ENCODE results near the gene DNASE2. TPM values are rescaled to one million over a fixed set of nuclear protein-coding genes. Genes with fewer than 3 reads are reported as not detected.
"Not testable (repeated sequence)": the region's sequence is repeated elsewhere in the genome, so short reads cannot be mapped to it uniquely, and the experiment has no call there.

Gene DNASE2
- 18.5 and 34.9 TPM in 2 replicates for total RNA-seq

- DNase-seq (ENCODE audit: low read depth) = peak; percentile 79
Measured at GRCh38 chr19:12881172-12881808, at the start of gene DNASE2. DNASE2 (minus strand) TSS chr19:12881449; CDS start chr19:12881375, 74 bp downstream.

DNA sequence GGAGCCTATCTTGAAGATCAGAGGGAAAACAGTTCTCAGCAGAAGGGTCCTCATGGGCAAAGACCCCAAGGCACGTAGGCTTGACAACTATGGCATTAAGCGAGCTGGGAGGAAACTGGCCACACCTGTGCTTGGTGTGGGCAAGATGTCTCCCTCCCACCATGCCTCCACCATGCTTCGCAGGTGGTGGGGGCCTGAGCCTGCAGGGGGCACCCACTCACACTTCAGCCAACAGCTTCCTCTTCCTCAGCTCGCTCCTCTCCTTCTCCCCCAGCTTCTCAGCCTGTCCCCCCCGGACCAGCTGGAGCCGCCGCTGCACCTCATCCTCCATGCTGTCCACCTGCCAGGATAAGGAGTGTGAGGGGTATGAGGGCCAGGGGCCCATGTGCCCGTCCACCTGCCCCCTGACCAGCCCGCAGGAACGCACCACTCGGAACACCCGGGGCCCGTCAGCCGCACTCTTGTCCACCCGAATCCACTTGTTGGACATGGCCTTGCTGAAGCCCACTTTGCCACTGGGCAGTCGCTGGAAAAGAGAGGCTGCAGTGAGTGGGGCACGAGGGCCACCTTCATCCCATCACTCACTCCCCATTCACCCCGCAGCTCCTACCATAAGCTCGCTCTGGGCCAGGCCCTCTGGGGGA is 48.9 kb upstream of the DNASE2 start:
- no peak for DNase-seq (ENCODE audit: low read depth)

DNA sequence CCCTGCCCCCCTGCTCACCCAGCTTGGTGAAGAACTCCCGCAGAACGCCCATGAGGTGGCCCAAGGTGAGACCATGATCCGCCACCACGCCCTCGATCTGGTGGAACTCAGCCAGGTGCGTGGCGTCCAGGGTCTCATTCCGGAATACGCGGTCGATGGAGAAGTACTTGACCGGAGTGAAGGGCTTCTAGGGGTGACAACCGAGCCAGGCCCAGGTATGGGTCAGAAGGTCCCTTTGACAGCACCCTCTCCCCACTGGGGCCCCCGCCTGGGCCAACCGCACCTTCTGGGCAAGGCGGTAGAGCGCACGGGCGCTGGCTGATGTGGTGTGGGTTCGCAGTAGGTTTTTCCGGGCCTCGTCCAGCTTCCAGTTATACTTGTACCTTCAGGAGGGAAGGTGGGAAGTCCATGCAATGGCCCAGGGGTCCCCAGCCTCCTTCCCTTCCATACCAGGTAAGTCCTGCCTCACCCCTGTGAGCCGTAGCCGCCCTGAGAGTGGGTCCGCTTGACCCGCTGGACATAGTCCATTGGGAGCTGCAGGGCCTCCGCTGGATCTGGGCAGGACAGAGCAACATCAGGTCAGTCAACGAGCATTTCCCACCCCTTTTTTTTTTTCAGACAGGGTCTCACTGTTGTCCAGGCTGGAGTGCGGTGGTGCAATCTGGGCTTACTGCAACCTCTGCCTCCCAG is 43.5 kb upstream of the DNASE2 start:
- DNase-seq (ENCODE audit: low read depth) = no peak

GRCh38 chr19:12922959-12923358 is 41.7 kb upstream of the DNASE2 start:
- DNase-seq (ENCODE audit: low read depth) = no peak

DNA sequence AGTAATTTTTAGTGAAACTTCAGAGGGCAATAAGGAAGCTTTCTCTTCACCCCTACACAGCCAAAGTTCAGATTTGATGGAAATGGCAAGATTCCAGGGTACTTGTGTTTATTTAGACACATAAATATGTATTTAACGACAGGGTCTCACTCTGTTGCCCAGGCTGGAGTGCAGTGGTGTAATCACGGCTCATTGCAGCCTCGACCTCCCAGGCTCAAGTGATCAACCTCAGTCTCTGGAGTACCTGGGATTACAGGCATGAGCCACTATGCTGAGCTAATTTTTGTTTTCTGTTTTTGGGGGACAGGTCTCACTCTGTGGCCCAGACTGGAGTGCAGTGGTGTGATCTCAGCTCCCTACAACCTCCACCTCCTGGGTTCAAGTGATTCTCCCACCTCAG is 39.8 kb upstream of the DNASE2 start:
- no peak for DNase-seq (ENCODE audit: low read depth)

GRCh38 chr19:12918253-12918652 is 37.0 kb upstream of the DNASE2 start:
- no peak for DNase-seq (ENCODE audit: low read depth)

- not testable (repeated sequence) for DNase-seq (ENCODE audit: low read depth)
Measured at GRCh38 chr19:12915860-12916259, 34.6 kb upstream of the DNASE2 start.

DNA sequence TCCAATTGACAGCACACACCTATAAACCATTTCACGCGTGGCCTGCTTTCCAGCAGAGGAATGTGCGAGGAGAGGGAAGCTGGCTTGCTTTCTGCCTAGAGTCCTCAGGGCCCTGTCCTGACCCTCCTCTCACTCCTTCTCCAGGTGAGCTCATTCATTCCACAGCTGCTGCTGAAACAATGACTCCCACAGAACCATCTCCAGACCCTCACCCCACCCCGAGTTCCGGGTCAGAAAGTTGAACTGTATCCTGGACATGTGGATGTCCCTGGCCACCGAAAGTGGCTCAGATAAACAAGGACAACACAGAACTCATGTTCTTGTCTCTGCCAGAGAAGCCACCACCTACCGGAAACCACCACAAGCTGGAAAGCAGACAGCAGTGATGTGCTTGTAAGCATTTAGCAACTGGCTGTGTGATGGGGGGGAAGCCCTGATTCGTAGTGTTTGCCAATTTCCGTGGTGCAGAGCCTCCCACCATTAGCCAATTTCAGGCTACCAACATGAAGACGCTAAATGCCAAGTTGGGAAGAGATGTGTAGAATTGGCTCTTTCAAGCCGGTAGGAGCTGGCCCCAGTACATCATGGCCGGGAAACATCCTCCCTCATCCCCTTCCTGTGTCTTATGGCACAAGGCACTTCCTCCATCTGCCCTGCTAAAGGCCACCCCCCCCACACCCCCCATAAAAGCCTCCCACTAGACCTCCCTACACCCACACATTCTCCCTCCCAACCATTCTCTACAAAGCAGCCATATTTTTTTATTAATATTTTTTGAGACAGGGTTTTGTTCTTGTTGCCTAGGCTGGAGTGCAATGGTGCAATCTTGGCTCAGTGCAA is 32.8 kb upstream of the DNASE2 start:
- no peak for DNase-seq (ENCODE audit: low read depth)

DNA sequence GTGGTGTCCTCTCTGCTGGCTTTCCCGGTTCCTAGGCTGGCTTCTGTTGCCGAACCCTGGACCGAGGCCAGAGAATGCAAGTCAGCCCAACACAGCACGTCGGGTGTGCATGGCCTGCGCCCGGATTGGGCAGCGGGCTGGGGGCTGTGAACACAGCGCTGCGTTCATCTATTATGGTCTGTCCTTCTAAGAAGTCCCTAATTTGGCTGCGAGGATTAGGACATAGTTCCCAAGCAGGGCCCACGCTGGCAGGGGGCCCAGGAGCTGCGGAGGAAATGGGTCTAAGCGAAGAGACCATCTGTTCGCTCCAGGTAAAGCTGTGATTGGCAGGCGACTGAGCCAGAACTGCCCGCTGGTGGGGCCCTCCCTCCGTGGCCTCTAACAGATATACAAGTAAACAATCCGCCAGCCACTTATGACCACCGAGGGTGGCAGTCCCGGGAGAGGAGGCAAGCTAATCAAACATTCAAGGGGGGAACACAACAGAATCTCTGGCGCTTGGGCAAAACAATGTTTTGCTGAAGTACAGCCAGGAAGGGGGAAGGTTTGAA is 31.8 kb upstream of the DNASE2 start:
- no peak for DNase-seq (ENCODE audit: low read depth)

GRCh38 chr19:12912571-12912970 is 31.3 kb upstream of the DNASE2 start:
- DNase-seq (ENCODE audit: low read depth) = no peak

- DNase-seq (ENCODE audit: low read depth) = no peak
Measured at GRCh38 chr19:12907166-12907565, 25.9 kb upstream of the DNASE2 start.

GRCh38 chr19:12899891-12900518 is 18.8 kb upstream of the DNASE2 start:
- no peak for DNase-seq (ENCODE audit: low read depth)

DNA sequence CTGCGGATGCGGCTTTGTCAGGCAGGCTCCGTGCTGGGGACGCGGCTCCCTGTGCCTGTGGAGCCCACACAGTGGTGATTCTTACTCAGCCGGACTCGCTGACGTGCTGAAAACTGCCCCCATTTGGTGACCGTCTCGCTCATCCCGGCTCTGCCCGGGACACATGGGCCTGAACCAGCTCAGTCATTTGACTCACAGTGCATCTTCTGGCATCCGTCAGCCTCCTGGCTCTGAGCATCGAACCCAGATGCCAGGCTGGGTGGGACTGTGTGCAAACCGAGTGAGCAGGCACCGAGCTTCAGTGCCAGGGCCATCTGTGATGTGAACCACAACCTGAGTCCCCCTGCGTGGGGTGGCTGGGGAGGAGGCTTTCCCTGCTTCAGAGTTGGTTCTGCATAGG is 15.2 kb upstream of the DNASE2 start:
- DNase-seq (ENCODE audit: low read depth) = no peak

DNA sequence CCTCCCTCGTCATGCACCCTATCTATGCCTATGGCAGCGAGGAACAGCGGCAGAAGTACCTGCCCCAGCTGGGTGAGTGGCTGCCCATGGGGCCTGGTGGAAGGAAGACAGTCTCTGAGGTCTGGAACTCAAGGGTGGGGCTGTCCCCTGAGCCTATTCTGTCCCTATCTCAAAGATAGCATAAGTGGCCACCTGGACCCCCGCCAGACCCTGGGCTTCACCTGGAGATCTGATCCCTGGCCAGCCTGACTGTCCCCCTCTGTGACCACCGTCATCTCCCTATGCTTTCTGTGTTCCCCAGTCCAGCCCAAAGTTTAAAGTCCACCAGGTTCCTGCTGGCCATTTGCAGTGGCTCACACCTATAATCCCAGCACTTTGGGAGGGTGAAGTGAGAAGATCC is 12.3 kb upstream of the DNASE2 start:
- DNase-seq (ENCODE audit: low read depth) = no peak

- DNase-seq (ENCODE audit: low read depth) = no peak
Measured at GRCh38 chr19:12891553-12892021, 10.3 kb upstream of the DNASE2 start.

- peak; percentile 97 for DNase-seq (ENCODE audit: low read depth)
Measured at GRCh38 chr19:12890787-12891552, 9.7 kb upstream of the DNASE2 start, which contains the start of gene GCDH. GCDH (plus strand) TSS chr19:12891160; CDS start chr19:12891305, 145 bp downstream.

- not testable (repeated sequence) for DNase-seq (ENCODE audit: low read depth)
Measured at GRCh38 chr19:12890299-12890786, 9.1 kb upstream of the DNASE2 start.

DNA sequence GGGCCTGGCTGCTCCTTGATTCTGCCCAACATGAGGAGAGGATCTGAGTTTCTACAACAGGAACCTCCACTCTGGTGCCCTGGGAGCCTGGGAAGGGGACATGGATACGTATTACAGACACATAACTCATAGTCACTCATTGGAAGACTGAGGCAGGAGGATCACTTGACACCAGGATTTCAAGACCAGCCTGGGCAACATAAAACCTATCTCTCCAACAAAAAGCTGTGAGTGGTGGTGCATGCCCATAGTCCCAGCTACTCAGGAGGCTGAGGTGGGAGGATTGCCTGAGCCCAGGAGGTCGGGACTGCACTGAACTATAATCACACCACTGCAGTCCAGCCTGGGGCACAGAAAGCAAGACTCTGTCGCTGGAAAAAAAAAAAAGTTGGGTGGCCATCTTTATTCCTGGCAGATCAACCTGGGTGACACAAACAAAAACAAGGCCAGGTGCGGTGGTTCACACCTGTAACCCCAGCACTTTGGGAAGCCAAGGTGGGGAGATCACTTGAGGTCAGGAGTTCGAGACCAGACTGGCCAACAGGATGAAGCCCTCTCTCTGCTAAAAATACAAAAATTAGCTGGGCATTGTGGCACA is 6.9 kb upstream of the DNASE2 start:
- DNase-seq (ENCODE audit: low read depth) = no peak

DNA sequence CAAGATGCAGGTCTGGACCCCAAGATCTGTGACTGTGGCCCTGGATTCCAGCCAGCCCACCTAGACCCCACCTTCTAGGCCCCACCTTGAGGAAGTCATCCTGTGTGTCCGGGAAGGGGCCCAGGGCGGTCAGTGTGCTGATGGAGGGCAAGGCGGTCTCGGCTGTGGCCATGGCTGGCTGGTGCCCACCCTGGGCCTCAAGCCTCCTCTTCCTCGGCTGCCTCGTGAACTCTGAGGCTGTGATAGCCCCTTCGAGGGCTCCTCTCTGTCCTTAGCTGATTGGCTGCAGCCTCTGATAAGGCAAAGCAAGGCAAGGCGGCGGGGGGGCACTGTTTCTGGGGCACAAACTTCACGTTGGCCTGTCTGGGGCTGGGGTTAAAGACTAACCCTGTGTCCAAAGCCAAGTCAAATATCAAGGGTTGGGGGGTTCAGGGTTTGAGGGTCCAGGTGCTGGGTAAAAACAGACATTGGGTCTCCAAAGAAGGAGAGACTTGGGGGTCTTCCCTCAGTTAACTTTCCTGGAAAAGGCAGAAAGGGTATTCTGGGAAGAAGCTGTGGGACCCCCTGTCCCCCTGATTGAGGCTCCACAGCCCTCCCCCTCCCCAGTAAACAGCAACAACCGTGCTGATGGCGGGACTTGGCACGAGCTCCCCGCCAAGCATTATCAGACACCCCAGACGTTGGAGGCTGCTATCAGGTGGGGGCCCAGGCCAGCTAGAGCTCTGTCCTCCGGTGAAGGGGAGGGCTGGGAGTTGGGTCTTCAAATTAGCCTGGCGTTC is 5.9 kb upstream of the DNASE2 start, which contains the start of gene KLF1:
TSS of gene KLF1 (minus strand) at position 233 of the 779 bp plus-strand sequence. CDS start at position 172, 61 bp downstream.
- DNase-seq (ENCODE audit: low read depth) = no peak

All from renal cortical epithelial cell (primary cell).